K562 (cell line): ENCODE data around the gene ZNF239. TPM values are rescaled to one million over a fixed set of nuclear protein-coding genes. Genes with fewer than 3 reads are reported as not detected.
A peak's percentile ranks its signal among the peaks of the same experiment; 100 is the strongest.

Experiments
- ATF7 ChIP-seq: fragments of 450-650 bp; IDR thresholded peaks from 2 replicates; pipeline ENCODE4 v1.7.1; 2014; ENCODE audit warnings: mild to moderate bottlenecking, moderate library complexity
- CBX1 ChIP-seq: sonication (generic); IDR thresholded peaks from 2 replicates; pipeline ENCODE4 v1.6.1; 2016; ENCODE audit warnings: antibody characterized with exemption, low read depth, mild to moderate bottlenecking
- CBX3 ChIP-seq, 2 experiments: IDR thresholded peaks; 1 replicate in 1 of 2; 2 replicates in 1 of 2; pipeline ENCODE4 v1.6.1; 2012; ENCODE audit warnings: inconsistent platforms in 2 of 2, low read length in 2 of 2, borderline replicate concordance in 1 of 2, control low read depth in 1 of 2
- CC2D1A ChIP-seq: fragments of 450-650 bp; IDR thresholded peaks from 2 replicates; pipeline ENCODE4 v1.6.1; 2017; ENCODE audit warnings: mild to moderate bottlenecking
- DPF2 ChIP-seq: fragments of 450-650 bp; IDR thresholded peaks from 2 replicates; pipeline ENCODE4 v1.6.1; 2016
- EHMT2 ChIP-seq: fragments of 450-650 bp; IDR thresholded peaks from 2 replicates; pipeline ENCODE4 v1.6.1; 2018; ENCODE audit warnings: antibody characterized with exemption
- ELF4 ChIP-seq: fragments of 450-650 bp; formaldehyde crosslinking; IDR thresholded peaks from 2 replicates; pipeline ENCODE4 v1.4.0; 2022; ENCODE audit warnings: missing genetic modification characterization
- ETV6 ChIP-seq, 3 experiments: fragments of 150-350 bp in 1 of 3; sonication (generic) in 1 of 3; formaldehyde crosslinking in 1 of 3; IDR thresholded peaks; 2 replicates each; pipeline versions ENCODE4 v1.6.1 to v1.8.0; 2014 to 2022; ENCODE audit warnings: borderline replicate concordance in 2 of 3, low read depth in 2 of 3, antibody characterized with exemption in 1 of 3, low read length in 1 of 3, mild to moderate bottlenecking in 1 of 3, missing genetic modification reagents in 1 of 3
- HSF4 ChIP-seq: fragments of 250-450 bp; sonication (Bioruptor Pico); IDR thresholded peaks from 2 replicates; pipeline ENCODE4 v2.1.2; 2022; ENCODE audit warnings: mild to moderate bottlenecking, moderate library complexity, borderline replicate concordance
- ILF3 ChIP-seq: fragments of 450-650 bp; IDR thresholded peaks from 2 replicates; pipeline ENCODE4 v1.6.1; 2018; ENCODE audit warnings: antibody characterized with exemption, mild to moderate bottlenecking, moderate library complexity, borderline replicate concordance
- MAZ ChIP-seq, 2 experiments: fragments of 450-650 bp in 1 of 2; sonication (generic) in 1 of 2; formaldehyde crosslinking; IDR thresholded peaks in 1 of 2; conservative IDR thresholded peaks in 1 of 2; 2 replicates each; pipeline versions ENCODE4 v1.4.0 to v1.5.0; 2020; ENCODE audit warnings: mild to moderate bottlenecking in 1 of 2, missing genetic modification reagents in 1 of 2
- MED1 ChIP-seq: sonication (generic); formaldehyde crosslinking; IDR thresholded peaks from 2 replicates; pipeline ENCODE4 v1.8.1; 2023; ENCODE audit warnings: missing genetic modification reagents, borderline replicate concordance
- PRPF4 ChIP-seq: fragments of 200-400 bp; formaldehyde crosslinking; IDR thresholded peaks from one replicate; pipeline ENCODE4 v1.6.1; 2017; ENCODE audit warnings: low read length, low read depth, mild to moderate bottlenecking; ENCODE audit not compliant: insufficient read depth, poor library complexity, severe bottlenecking
- RAD21 ChIP-seq, 2 experiments: fragments of 250-450 bp in 1 of 2; fragments of 450-650 bp in 1 of 2; sonication (Bioruptor Pico) in 1 of 2; formaldehyde crosslinking in 1 of 2; IDR thresholded peaks in 1 of 2; conservative IDR thresholded peaks in 1 of 2; 2 replicates each; pipeline versions ENCODE4 v1.4.0 to v1.8.0; 2020 to 2022; ENCODE audit warnings: mild to moderate bottlenecking in 2 of 2, moderate library complexity in 1 of 2
- SMARCC2 ChIP-seq: fragments of 450-650 bp; IDR thresholded peaks from 2 replicates; pipeline ENCODE4 v1.6.1; 2017; ENCODE audit warnings: antibody characterized with exemption, moderate library complexity, mild to moderate bottlenecking, low read depth
- polyA plus RNA-seq, 8 experiments: library from polyadenylated mRNA; depleted of rRNA in 4 of 8; stranded (reverse) in 5 of 8; unstranded in 3 of 8; fragments of >200 nt; fragmentation: Nextera tagmentation in 2 of 8; fragmentation: Illumina TruSeq in 1 of 8; extraction: Ambion mirVana in 2 of 8; extraction: Trizol in 1 of 8; gene quantifications; 2 replicates each; pipeline versions ENCODE4 v1.2.1 to v1.2.3, GENCODE V29; 2011 to 2014; ENCODE audit warnings: inconsistent platforms in 1 of 8, missing spikeins in 1 of 8
- total RNA-seq, 7 experiments: library from RNA; depleted of rRNA in 6 of 7; stranded (reverse); fragments of >200 nt in 6 of 7; fragmentation: Illumina TruSeq in 2 of 7; extraction: Trizol in 2 of 7; gene quantifications; 2 replicates each; pipeline versions ENCODE4 v1.2.1 to v1.2.3, GENCODE V29; 2011 to 2021; ENCODE audit warnings: low replicate concordance in 1 of 7
- TF ChIP-seq, protein P1 (sequence below): IDR thresholded peaks from 3 replicates; pipeline ENCODE4 v1.6.1; 2011; ENCODE audit warnings: borderline replicate concordance, mild to moderate bottlenecking, moderate library complexity; ENCODE audit not compliant: insufficient read length; ENCODE audit errors: extremely low read depth
- TF ChIP-seq, protein P2 (sequence below): IDR thresholded peaks from 2 replicates; pipeline ENCODE4 v1.6.1; 2011; ENCODE audit warnings: borderline replicate concordance, low read depth, mild to moderate bottlenecking, moderate library complexity, low read length; ENCODE audit not compliant: insufficient read depth, poor library complexity, severe bottlenecking
- TF ChIP-seq, protein P3 (sequence below): fragments of 450-650 bp; formaldehyde crosslinking; IDR thresholded peaks from 2 replicates; pipeline ENCODE4 v1.4.0; 2020; ENCODE audit warnings: mild to moderate bottlenecking

Gene ZNF239
- total and polyA plus RNA-seq, 9 of the 15 experiments (the other 6 are each of a cell fraction or from before 2014, with no cell fraction given), result 13.7 to 26.7 (median 23.4) TPM

DNA sequence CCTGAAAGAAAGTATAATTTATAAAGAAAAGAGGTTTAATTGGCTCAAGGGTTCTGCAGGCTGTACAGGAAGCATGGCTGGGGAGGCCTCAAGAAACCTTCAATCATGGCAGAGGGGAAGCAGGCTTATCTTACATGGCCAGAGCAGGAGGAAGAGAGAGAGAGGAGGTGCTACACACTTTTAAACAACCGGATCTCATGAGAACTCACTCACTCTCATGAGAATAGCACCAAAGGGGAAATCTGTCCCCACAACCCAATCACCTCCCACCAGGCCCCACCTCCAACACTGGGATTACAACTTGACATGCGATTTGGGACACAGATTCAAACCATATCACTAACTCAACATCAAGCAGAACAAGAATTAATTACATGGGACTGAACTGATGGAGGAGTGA is 24.9 kb upstream of the ZNF239 start (continued):
- TF ChIP-seq, protein P1, sequence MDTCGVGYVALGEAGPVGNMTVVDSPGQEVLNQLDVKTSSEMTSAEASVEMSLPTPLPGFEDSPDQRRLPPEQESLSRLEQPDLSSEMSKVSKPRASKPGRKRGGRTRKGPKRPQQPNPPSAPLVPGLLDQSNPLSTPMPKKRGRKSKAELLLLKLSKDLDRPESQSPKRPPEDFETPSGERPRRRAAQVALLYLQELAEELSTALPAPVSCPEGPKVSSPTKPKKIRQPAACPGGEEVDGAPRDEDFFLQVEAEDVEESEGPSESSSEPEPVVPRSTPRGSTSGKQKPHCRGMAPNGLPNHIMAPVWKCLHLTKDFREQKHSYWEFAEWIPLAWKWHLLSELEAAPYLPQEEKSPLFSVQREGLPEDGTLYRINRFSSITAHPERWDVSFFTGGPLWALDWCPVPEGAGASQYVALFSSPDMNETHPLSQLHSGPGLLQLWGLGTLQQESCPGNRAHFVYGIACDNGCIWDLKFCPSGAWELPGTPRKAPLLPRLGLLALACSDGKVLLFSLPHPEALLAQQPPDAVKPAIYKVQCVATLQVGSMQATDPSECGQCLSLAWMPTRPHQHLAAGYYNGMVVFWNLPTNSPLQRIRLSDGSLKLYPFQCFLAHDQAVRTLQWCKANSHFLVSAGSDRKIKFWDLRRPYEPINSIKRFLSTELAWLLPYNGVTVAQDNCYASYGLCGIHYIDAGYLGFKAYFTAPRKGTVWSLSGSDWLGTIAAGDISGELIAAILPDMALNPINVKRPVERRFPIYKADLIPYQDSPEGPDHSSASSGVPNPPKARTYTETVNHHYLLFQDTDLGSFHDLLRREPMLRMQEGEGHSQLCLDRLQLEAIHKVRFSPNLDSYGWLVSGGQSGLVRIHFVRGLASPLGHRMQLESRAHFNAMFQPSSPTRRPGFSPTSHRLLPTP, result no peak
- TF ChIP-seq, protein P2, sequence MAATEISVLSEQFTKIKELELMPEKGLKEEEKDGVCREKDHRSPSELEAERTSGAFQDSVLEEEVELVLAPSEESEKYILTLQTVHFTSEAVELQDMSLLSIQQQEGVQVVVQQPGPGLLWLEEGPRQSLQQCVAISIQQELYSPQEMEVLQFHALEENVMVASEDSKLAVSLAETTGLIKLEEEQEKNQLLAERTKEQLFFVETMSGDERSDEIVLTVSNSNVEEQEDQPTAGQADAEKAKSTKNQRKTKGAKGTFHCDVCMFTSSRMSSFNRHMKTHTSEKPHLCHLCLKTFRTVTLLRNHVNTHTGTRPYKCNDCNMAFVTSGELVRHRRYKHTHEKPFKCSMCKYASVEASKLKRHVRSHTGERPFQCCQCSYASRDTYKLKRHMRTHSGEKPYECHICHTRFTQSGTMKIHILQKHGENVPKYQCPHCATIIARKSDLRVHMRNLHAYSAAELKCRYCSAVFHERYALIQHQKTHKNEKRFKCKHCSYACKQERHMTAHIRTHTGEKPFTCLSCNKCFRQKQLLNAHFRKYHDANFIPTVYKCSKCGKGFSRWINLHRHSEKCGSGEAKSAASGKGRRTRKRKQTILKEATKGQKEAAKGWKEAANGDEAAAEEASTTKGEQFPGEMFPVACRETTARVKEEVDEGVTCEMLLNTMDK, result no peak
- TF ChIP-seq RAD21 (CRISPR knock-in tag; conservative IDR thresholded peaks at IDR 0.05 in 1 of 2, IDR thresholded peaks at IDR 0.05 in 1 of 2) (no peak), MAZ (CRISPR knock-in tag; conservative IDR thresholded peaks at IDR 0.05 in 1 of 2, IDR thresholded peaks at IDR 0.05 in 1 of 2) (peak in 1 of 2 experiments; percentile 28; a peak in 1 of 4 replicates), CBX3 (IDR thresholded peaks at IDR 0.05; ENCODE audit: borderline replicate concordance in 1 of 2, low read length in 2 of 2) (peak in 1 of 2 experiments; percentile 74; a peak in 1 of 3 replicates), DPF2 (peak; percentile 81), MED1 (CRISPR knock-in tag) (no peak), PRPF4 (no peak), CBX1 (peak; percentile 67; the same call in 1 of the 2 replicates), CC2D1A (peak; percentile 56), ILF3 (0 out of 2 replicates have a peak, but pooled peaks have one; percentile 33), ATF7 (peak; percentile 34; the same call in 1 of the 2 replicates), SMARCC2 (0 out of 2 replicates have a peak, but pooled peaks have one; percentile 20), ELF4 (0 out of 2 replicates have a peak, but pooled peaks have one; percentile 26), ETV6 (IDR thresholded peaks at IDR 0.05; ENCODE audit: borderline replicate concordance in 1 of 2, low read depth in 2 of 2, low read length in 1 of 2) (0 out of 4 replicates have a peak, but pooled peaks of 1 of the 2 experiments have one; percentile 57), ETV6 (CRISPR knock-in tag; IDR thresholded peaks at IDR 0.05; ENCODE audit: borderline replicate concordance) (no peak), EHMT2 (peak; percentile 90), HSF4 (CRISPR knock-in tag) (no peak)
- TF ChIP-seq, protein P3, sequence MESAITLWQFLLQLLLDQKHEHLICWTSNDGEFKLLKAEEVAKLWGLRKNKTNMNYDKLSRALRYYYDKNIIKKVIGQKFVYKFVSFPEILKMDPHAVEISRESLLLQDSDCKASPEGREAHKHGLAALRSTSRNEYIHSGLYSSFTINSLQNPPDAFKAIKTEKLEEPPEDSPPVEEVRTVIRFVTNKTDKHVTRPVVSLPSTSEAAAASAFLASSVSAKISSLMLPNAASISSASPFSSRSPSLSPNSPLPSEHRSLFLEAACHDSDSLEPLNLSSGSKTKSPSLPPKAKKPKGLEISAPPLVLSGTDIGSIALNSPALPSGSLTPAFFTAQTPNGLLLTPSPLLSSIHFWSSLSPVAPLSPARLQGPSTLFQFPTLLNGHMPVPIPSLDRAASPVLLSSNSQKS (CRISPR knock-in tag), result no peak
